Measurements from ENCODE around the gene ORC4.

ORC4 gene

GRCh38 chr2:148020111-148021058 lies at the start of gene ORC4:
ORC4 (minus strand) TSS chr2:148020737; CDS start chr2:147975958, 44,779 bp downstream.
- peak; percentile 99 for DNase-seq (ENCODE audit: low read depth)

GRCh38 chr2:148067801-148068200 lies 47.3 kb upstream of the ORC4 start:
- no peak for DNase-seq (ENCODE audit: low read depth)

GRCh38 chr2:148065936-148066335 lies 45.4 kb upstream of the ORC4 start:
- DNase-seq (ENCODE audit: low read depth), result no peak

GRCh38 chr2:148063633-148064032 lies 43.1 kb upstream of the ORC4 start:
- no peak for DNase-seq (ENCODE audit: low read depth)

GRCh38 chr2:148058641-148059040 lies 38.1 kb upstream of the ORC4 start:
- DNase-seq (ENCODE audit: low read depth), result peak; percentile 11

GRCh38 chr2:148052687-148053086 lies 32.1 kb upstream of the ORC4 start:
- no peak for DNase-seq (ENCODE audit: low read depth)

GRCh38 chr2:148049284-148049683 lies 28.7 kb upstream of the ORC4 start:
- no peak for DNase-seq (ENCODE audit: low read depth)

GRCh38 chr2:148048475-148049221 lies 28.1 kb upstream of the ORC4 start:
- no peak for DNase-seq (ENCODE audit: low read depth)

GRCh38 chr2:148046802-148047201 lies 26.3 kb upstream of the ORC4 start:
- no peak for DNase-seq (ENCODE audit: low read depth)

GRCh38 chr2:148044322-148044721 lies 23.8 kb upstream of the ORC4 start:
- no peak for DNase-seq (ENCODE audit: low read depth)

- no peak for DNase-seq (ENCODE audit: low read depth)
Measured at GRCh38 chr2:148042219-148042618, 21.7 kb upstream of the ORC4 start.

GRCh38 chr2:148039783-148040182 lies 19.2 kb upstream of the ORC4 start:
- DNase-seq (ENCODE audit: low read depth), result no peak

GRCh38 chr2:148032215-148032614 lies 11.7 kb upstream of the ORC4 start:
- no peak for DNase-seq (ENCODE audit: low read depth)

- no peak for DNase-seq (ENCODE audit: low read depth)
Measured at GRCh38 chr2:148031152-148031551, 10.6 kb upstream of the ORC4 start.

- no peak for DNase-seq (ENCODE audit: low read depth)
Measured at GRCh38 chr2:148028781-148029180, 8.2 kb upstream of the ORC4 start.

- DNase-seq (ENCODE audit: low read depth), result no peak
Measured at GRCh38 chr2:148027822-148028221, 7.3 kb upstream of the ORC4 start.

GRCh38 chr2:148026573-148026972 lies 6.0 kb upstream of the ORC4 start:
- no peak for DNase-seq (ENCODE audit: low read depth)

GRCh38 chr2:148023861-148024260 lies 3.3 kb upstream of the ORC4 start:
- no peak for DNase-seq (ENCODE audit: low read depth)

- no peak for DNase-seq (ENCODE audit: low read depth)
Measured at GRCh38 chr2:148022882-148023281, 2.3 kb upstream of the ORC4 start.

GRCh38 chr2:148022351-148022750 lies 1.8 kb upstream of the ORC4 start:
- DNase-seq (ENCODE audit: low read depth), result no peak

- no peak for DNase-seq (ENCODE audit: low read depth)
Measured at GRCh38 chr2:148021886-148022285, 1.3 kb upstream of the ORC4 start.

GRCh38 chr2:148021059-148021861 lies 723 bp upstream of the ORC4 start, which contains the start of gene MBD5:
MBD5 (plus strand) TSS chr2:148021091.
- DNase-seq (ENCODE audit: low read depth), result peak; percentile 50
